Measurements from ENCODE around the gene ACSF3. TPM values are rescaled to one million over a fixed set of nuclear protein-coding genes. Genes with fewer than 3 reads are reported as not detected.

The ACSF3 gene
- total and polyA plus RNA-seq, 2 donors (not counting 1 experiment from before 2014, with no cell fraction given), result 9.2 to 23.1 TPM

DNA sequence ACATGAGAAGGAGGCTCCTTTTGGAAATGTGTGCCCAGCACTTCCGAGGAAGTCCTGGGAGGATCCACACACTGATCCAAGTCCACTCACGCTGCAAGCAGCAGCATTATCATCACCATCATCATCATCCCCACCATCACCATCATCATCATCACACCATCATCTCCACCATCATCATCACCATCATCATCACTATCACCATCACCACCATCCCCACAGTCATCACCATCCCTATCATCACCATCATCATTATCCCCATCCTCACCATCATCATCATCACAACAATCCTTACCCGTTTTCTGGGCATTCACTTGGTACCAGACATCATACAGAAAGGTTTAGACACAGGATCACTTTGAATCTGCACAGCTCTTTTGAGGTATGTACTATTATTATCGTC lies 47.8 kb upstream of the ACSF3 start:
- H3K27me3 ChIP-seq (ENCODE audit: control insufficient read depth, insufficient read depth, low read length), result no peaks in the 10 kb centered on the region
- no peak overlapping the region for H3K9ac ChIP-seq (ENCODE audit: insufficient read depth, low read length)
- no peaks in the 10 kb centered on the region for H4K20me1 ChIP-seq (ENCODE audit: control insufficient read depth, extremely low read depth, insufficient read depth, low read length)

DNA sequence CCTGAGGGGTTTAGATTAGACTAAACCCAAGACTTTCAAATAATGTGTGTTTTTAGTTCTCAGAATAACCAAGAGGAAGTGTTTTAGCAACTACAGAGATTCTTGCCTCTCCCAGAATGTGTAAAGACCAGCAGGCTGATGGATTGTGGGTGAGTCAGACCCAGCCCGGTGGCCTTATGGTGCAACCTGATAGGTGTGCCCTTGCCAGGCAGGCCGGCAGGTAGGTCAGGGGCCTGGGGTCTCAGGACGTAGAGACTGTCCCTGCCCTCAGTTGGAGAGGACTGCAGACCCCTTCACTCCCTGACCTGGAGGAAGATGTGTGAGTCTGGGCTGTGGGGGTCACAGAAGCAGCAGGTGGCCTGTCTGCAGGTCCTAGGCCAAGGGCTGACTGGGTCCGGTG lies 47.2 kb upstream of the ACSF3 start:
- Histone ChIP-seq H3K27me3 (ENCODE audit: control insufficient read depth, insufficient read depth, low read length) (no peaks in the 10 kb centered on the region), H3K4me3 (replicated peaks in 1 of 4; ENCODE audit: control extremely low read depth in 1 of 4, insufficient read depth in 1 of 4, low read depth in 3 of 4, low read length in 4 of 4) (no peak overlapping the region), H3K79me2 (ENCODE audit: control insufficient read depth, insufficient read depth, low read length) (no peaks in the 10 kb centered on the region), H3K4me1 (ENCODE audit: control insufficient read depth, extremely low read depth, insufficient read depth, low read length) (no peaks in the 10 kb centered on the region), H3K4me2 (ENCODE audit: extremely low read depth, insufficient read depth, low read length) (no peak overlapping the region), H2AFZ (ENCODE audit: low read length) (no peak overlapping the region), H4K20me1 (ENCODE audit: control insufficient read depth, extremely low read depth, insufficient read depth, low read length) (no peaks in the 10 kb centered on the region), H3K27ac (ENCODE audit: insufficient read depth, low read length) (no peak overlapping the region), H3K9me3 (ENCODE audit: control insufficient read depth, insufficient read depth, low read depth, low read length) (no peaks in the 10 kb centered on the region), H3K9ac (ENCODE audit: insufficient read depth, low read length) (no peak overlapping the region), H3K36me3 (ENCODE audit: control insufficient read depth, insufficient read depth, low read length) (no peaks in the 10 kb centered on the region)
- TF ChIP-seq, protein P1, sequence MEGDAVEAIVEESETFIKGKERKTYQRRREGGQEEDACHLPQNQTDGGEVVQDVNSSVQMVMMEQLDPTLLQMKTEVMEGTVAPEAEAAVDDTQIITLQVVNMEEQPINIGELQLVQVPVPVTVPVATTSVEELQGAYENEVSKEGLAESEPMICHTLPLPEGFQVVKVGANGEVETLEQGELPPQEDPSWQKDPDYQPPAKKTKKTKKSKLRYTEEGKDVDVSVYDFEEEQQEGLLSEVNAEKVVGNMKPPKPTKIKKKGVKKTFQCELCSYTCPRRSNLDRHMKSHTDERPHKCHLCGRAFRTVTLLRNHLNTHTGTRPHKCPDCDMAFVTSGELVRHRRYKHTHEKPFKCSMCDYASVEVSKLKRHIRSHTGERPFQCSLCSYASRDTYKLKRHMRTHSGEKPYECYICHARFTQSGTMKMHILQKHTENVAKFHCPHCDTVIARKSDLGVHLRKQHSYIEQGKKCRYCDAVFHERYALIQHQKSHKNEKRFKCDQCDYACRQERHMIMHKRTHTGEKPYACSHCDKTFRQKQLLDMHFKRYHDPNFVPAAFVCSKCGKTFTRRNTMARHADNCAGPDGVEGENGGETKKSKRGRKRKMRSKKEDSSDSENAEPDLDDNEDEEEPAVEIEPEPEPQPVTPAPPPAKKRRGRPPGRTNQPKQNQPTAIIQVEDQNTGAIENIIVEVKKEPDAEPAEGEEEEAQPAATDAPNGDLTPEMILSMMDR (conservative IDR thresholded peaks at IDR 0.05 in 1 of 2, IDR thresholded peaks at IDR 0.05 in 1 of 2; ENCODE audit: low read depth in 1 of 2, low read length in 2 of 2), result no peak
- TF ChIP-seq EZH2 (IDR thresholded peaks at IDR 0.05; ENCODE audit: low read length, missing control alignments), result no peak
- no peak for DNase-seq (ENCODE audit: low read depth in 2 of 2)

More for the DNA sequence above, 47.8 kb upstream of the ACSF3 start:
- Histone ChIP-seq H3K4me2 (ENCODE audit: extremely low read depth, insufficient read depth, low read length) (no peak overlapping the region), H3K27ac (ENCODE audit: insufficient read depth, low read length) (no peak overlapping the region), H3K36me3 (ENCODE audit: control insufficient read depth, insufficient read depth, low read length) (no peaks in the 10 kb centered on the region), H3K4me1 (ENCODE audit: control insufficient read depth, extremely low read depth, insufficient read depth, low read length) (no peaks in the 10 kb centered on the region), H2AFZ (ENCODE audit: low read length) (no peak overlapping the region), H3K79me2 (ENCODE audit: control insufficient read depth, insufficient read depth, low read length) (no peaks in the 10 kb centered on the region), H3K4me3 (replicated peaks in 1 of 4; ENCODE audit: control extremely low read depth in 1 of 4, insufficient read depth in 1 of 4, low read depth in 3 of 4, low read length in 4 of 4) (no peak overlapping the region), H3K9me3 (ENCODE audit: control insufficient read depth, insufficient read depth, low read depth, low read length) (no peaks in the 10 kb centered on the region)
- TF ChIP-seq, protein P1 (conservative IDR thresholded peaks at IDR 0.05 in 1 of 2, IDR thresholded peaks at IDR 0.05 in 1 of 2; ENCODE audit: low read depth in 1 of 2, low read length in 2 of 2), result no peak
- TF ChIP-seq EZH2 (IDR thresholded peaks at IDR 0.05; ENCODE audit: low read length, missing control alignments), result no peak
- no peak for DNase-seq (ENCODE audit: low read depth in 2 of 2)

DNA sequence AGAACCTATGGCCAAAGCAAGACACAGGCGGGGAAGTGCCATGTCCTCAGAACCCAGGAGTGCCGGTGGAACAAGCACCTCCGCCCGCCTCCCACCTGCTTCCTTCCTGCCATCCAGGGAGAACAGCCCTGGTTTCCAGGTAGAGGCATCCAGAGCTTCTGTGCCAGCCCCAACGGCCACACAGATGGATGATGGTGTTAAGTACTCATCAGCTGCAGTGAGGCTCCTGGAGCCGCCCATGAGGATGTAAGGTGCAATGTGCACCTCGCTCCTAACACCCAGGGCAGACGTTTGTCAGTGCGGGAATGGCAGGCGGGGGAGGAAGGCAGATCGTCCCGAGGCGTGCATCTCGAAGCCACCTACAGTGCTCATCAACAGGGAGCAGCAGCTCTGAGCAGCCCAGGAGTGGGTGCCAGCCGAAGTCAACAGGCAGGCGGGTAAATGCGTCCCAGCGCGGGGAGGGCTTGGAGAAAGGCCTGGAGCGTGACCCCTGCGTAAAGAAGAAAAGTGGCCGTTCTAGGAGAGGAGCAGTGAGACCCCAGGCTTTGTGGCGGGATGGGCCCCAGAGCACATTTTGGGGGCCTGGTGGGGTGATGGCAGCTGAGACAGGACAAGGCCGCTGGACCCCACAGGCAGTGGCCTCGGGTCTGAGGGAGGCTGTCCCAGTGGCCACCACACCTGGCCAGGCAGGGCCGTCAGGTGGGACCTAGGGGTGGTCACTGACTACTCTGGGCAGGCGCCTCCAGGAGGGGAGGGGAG lies 46.1 kb upstream of the ACSF3 start:
- no peaks in the 10 kb centered on the region for H3K79me2 ChIP-seq (ENCODE audit: control insufficient read depth, insufficient read depth, low read length)
- H3K36me3 ChIP-seq (ENCODE audit: control insufficient read depth, insufficient read depth, low read length), result no peaks in the 10 kb centered on the region
- H3K27me3 ChIP-seq (ENCODE audit: control insufficient read depth, insufficient read depth, low read length), result no peaks in the 10 kb centered on the region

More for the DNA sequence above, 46.1 kb upstream of the ACSF3 start:
- DNase-seq (ENCODE audit: low read depth in 2 of 2), result no peak
- H3K27ac ChIP-seq (ENCODE audit: insufficient read depth, low read length), result no peak overlapping the region
- H3K4me1 ChIP-seq (ENCODE audit: control insufficient read depth, extremely low read depth, insufficient read depth, low read length), result no peaks in the 10 kb centered on the region
- TF ChIP-seq EZH2 (IDR thresholded peaks at IDR 0.05; ENCODE audit: low read length, missing control alignments), result no peak
- TF ChIP-seq, protein P1 (conservative IDR thresholded peaks at IDR 0.05 in 1 of 2, IDR thresholded peaks at IDR 0.05 in 1 of 2; ENCODE audit: low read depth in 1 of 2, low read length in 2 of 2), result no peak
- H4K20me1 ChIP-seq (ENCODE audit: control insufficient read depth, extremely low read depth, insufficient read depth, low read length), result no peaks in the 10 kb centered on the region
- H2AFZ ChIP-seq (ENCODE audit: low read length), result no peak overlapping the region
- no peak overlapping the region for H3K4me2 ChIP-seq (ENCODE audit: extremely low read depth, insufficient read depth, low read length)
- H3K9me3 ChIP-seq (ENCODE audit: control insufficient read depth, insufficient read depth, low read depth, low read length), result no peaks in the 10 kb centered on the region
- H3K4me3 ChIP-seq (replicated peaks in 1 of 4; ENCODE audit: control extremely low read depth in 1 of 4, insufficient read depth in 1 of 4, low read depth in 3 of 4, low read length in 4 of 4), result no peak overlapping the region
- H3K9ac ChIP-seq (ENCODE audit: insufficient read depth, low read length), result no peak overlapping the region

Data from fibroblast of lung (primary cell).